Measurements from ENCODE around the gene CD53.

Gene CD53

DNA sequence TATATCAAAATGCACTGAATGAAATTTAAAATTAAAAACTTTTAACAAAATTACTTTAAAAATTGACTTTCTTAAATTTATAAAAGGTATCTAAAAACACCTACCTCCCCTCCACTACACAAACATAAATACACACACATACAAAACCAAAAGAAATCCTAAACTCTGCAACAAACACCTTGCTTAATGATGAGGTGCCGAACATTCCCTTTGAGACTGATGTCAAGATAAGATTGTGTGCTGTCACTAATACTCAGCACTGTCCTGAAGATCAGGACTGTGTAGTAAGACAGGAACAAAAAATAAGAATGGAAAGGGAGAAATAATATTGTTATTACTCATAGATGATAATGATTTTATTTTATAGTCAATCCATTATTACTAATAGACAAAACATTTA, 45.1 kb downstream of the CD53 start:
- no peak for TF ChIP-seq GATA2 (IDR thresholded peaks at IDR 0.05; ENCODE audit: low read depth, low read length)
- no peak for TF ChIP-seq GATA3 (IDR thresholded peaks at IDR 0.05; ENCODE audit: low read depth, low read length)

- no peak for TF ChIP-seq GATA2 (IDR thresholded peaks at IDR 0.05; ENCODE audit: low read depth, low read length)
- TF ChIP-seq GATA3 (IDR thresholded peaks at IDR 0.05; ENCODE audit: low read depth, low read length): no peak
Observed at GRCh38 chr1:110921953-110922352, 49.0 kb downstream of the CD53 start.

DNA sequence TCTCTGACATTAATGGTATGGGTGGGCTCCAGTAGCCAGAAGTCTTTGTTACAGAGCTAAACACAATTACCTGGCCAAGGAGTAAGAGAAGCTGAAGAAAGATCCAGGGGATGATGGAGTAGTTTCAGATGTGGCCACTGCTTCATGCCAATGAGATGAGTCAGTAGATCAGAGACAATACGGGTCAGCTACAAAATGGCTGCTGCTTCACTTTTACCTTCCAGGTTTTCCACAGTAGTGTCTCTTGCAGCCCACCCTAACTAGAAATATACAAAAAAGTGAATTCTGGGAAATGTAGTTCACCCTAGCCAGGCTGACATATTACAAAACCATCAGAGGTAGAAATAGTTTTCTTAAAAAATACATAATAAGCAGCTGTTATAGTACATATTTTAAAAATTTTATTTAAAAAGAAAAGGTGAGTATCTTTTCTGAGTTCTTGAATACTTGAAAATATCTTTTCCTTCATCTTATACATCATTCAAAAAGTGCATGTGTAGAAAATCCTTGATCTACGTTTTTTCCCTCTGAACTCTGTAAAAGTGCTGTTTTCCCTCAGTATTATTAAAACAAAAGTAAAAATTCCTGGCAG, 54.6 kb downstream of the CD53 start:
- TF ChIP-seq GATA2 (IDR thresholded peaks at IDR 0.05; ENCODE audit: low read depth, low read length) (no peak), GATA3 (IDR thresholded peaks at IDR 0.05; ENCODE audit: low read depth, low read length) (no peak)

DNA sequence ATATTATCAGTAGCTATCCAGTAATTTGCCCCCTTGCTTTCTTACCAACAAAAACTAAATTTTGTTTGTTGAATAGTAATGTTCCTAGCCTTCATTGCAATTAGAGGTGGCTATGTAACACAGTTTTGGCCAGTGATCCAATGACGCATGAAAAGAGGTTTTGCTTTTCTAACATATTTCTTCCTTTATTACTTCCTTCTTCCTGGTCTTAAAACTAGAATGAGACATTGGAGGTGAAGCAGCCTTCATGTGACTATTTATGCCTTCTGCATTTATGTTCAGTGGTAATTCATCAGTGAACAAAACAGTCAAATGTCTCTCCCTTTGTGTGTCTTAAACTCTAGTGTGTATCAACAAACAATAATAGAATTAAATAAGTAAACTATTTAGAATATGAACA, 55.2 kb downstream of the CD53 start:
- no peak for TF ChIP-seq GATA3 (IDR thresholded peaks at IDR 0.05; ENCODE audit: low read depth, low read length)
- TF ChIP-seq GATA2 (IDR thresholded peaks at IDR 0.05; ENCODE audit: low read depth, low read length): no peak

DNA sequence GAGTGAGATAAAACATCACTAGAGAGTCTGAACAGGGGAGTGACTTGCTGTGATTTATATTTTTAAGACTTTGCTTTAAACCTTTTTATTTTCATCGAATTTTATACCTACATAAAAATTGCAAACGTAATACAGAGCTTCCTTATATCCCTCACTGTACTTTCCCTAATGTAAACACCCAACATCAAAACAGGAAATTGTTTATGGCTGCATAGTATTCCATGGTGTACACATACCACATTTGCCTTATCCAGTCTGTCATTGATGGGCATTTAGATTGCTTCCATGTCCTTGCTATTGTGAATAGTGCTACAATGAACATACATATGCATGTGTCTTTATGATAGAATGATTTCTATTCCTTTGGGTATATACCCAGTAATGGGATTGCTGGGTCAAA, 56.0 kb downstream of the CD53 start:
- TF ChIP-seq GATA3 (IDR thresholded peaks at IDR 0.05; ENCODE audit: low read depth, low read length) (no peak), GATA2 (IDR thresholded peaks at IDR 0.05; ENCODE audit: low read depth, low read length) (no peak)

DNA sequence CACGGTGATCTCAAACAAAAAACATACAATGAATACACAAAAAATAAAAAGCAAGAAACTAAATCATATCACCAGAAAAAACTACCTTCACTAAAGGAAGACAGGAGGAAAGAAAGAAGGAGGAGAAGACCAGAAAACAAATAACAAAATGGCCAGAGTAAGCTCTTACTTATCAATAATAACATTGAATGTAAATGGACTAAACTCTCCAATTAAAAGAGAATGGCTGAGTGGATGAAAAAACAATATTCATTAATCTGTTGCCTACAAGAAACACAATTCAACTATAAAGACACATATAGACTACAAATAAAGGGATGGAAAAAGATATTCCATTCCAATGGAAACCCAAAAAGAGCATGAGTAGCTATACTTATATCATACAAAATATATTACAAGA, 63.6 kb downstream of the CD53 start:
- TF ChIP-seq GATA3 (IDR thresholded peaks at IDR 0.05; ENCODE audit: low read depth, low read length) (no peak), GATA2 (IDR thresholded peaks at IDR 0.05; ENCODE audit: low read depth, low read length) (no peak)

- TF ChIP-seq GATA2 (IDR thresholded peaks at IDR 0.05; ENCODE audit: low read depth, low read length) (no peak), GATA3 (IDR thresholded peaks at IDR 0.05; ENCODE audit: low read depth, low read length) (no peak)
Observed at GRCh38 chr1:110944806-110945205, 71.9 kb downstream of the CD53 start.

DNA sequence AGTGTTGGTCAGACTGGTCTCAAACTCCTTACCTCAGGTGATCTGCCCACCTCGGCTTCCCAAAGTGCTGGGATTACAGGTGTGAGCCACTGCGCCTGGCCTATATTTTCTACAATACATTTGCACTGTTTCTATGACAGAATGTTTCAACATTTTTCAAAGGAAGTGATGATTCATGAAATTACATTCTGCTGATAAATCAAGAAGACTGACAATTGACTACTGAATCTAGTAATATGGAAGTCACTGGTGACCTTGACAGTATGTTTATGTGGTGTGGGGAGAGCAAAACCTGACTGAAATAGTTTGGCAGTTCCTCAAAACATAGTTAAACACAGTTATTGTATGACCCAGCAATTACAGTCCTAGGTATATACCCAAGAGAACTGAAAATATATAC, 72.7 kb downstream of the CD53 start:
- TF ChIP-seq GATA2 (IDR thresholded peaks at IDR 0.05; ENCODE audit: low read depth, low read length) (no peak), GATA3 (IDR thresholded peaks at IDR 0.05; ENCODE audit: low read depth, low read length) (no peak)

GRCh38 chr1:110948038-110948810, 75.3 kb downstream of the CD53 start:
- TF ChIP-seq GATA2 (IDR thresholded peaks at IDR 0.05; ENCODE audit: low read depth, low read length) (no peak), GATA3 (IDR thresholded peaks at IDR 0.05; ENCODE audit: low read depth, low read length) (no peak)

Data from SH-SY5Y (cell line).